HG03025 (cell line): ENCODE results near the gene ARPIN.
"Not testable (repeated sequence)": the region's sequence is repeated elsewhere in the genome, so short reads cannot be mapped to it uniquely, and the experiment has no call there.

ENCODE experiments used
- ATAC-seq: cut with Tn5 transposase; IDR thresholded peaks from one replicate; pipeline ENCODE4 v1.9.1; 2021; ENCODE audit warnings: mild to moderate bottlenecking, moderate library complexity; ENCODE audit not compliant: unreplicated experiment, low FRiP score

The ARPIN gene

GRCh38 chr15:89912674-89913396, at the start of gene ARPIN:
Gene ARPIN (minus strand): TSS chr15:89912952. CDS start chr15:89912835, 117 bp downstream.
- no peak for ATAC-seq

GRCh38 chr15:89958107-89958805, 45.5 kb upstream of the ARPIN start:
- ATAC-seq = no peak

GRCh38 chr15:89955449-89955998, 42.8 kb upstream of the ARPIN start:
- ATAC-seq = not testable (repeated sequence)

GRCh38 chr15:89954541-89954940, 41.8 kb upstream of the ARPIN start:
- ATAC-seq = no peak

- no peak for ATAC-seq
These were observed 36.0 kb upstream of the ARPIN start for GRCh38 chr15:89948796-89949195.

GRCh38 chr15:89947385-89947784, 34.6 kb upstream of the ARPIN start:
- no peak for ATAC-seq

- no peak for ATAC-seq
These were observed 34.0 kb upstream of the ARPIN start for GRCh38 chr15:89946681-89947299.

- ATAC-seq = not testable (repeated sequence)
These were observed 31.0 kb upstream of the ARPIN start for GRCh38 chr15:89943721-89944120.

GRCh38 chr15:89939910-89940309, 27.2 kb upstream of the ARPIN start:
- ATAC-seq = no peak

- ATAC-seq = not testable (repeated sequence)
These were observed 26.6 kb upstream of the ARPIN start for GRCh38 chr15:89939377-89939776.

GRCh38 chr15:89937365-89938350, 24.9 kb upstream of the ARPIN start:
- ATAC-seq = no peak

GRCh38 chr15:89936786-89937265, 24.1 kb upstream of the ARPIN start:
- no peak for ATAC-seq

- ATAC-seq = no peak
These were observed 23.5 kb upstream of the ARPIN start for GRCh38 chr15:89936051-89936785.

- ATAC-seq = no peak
These were observed 20.1 kb upstream of the ARPIN start for GRCh38 chr15:89932880-89933279.

- ATAC-seq = no peak
These were observed 15.7 kb upstream of the ARPIN start for GRCh38 chr15:89928421-89928820.

- ATAC-seq = no peak
These were observed 13.4 kb upstream of the ARPIN start for GRCh38 chr15:89926158-89926557.

GRCh38 chr15:89917442-89918101, 4.8 kb upstream of the ARPIN start:
- ATAC-seq = no peak

- ATAC-seq = no peak
These were observed 3.9 kb upstream of the ARPIN start for GRCh38 chr15:89916660-89917059.
